ENCODE results near the gene FGF22.

DNA sequence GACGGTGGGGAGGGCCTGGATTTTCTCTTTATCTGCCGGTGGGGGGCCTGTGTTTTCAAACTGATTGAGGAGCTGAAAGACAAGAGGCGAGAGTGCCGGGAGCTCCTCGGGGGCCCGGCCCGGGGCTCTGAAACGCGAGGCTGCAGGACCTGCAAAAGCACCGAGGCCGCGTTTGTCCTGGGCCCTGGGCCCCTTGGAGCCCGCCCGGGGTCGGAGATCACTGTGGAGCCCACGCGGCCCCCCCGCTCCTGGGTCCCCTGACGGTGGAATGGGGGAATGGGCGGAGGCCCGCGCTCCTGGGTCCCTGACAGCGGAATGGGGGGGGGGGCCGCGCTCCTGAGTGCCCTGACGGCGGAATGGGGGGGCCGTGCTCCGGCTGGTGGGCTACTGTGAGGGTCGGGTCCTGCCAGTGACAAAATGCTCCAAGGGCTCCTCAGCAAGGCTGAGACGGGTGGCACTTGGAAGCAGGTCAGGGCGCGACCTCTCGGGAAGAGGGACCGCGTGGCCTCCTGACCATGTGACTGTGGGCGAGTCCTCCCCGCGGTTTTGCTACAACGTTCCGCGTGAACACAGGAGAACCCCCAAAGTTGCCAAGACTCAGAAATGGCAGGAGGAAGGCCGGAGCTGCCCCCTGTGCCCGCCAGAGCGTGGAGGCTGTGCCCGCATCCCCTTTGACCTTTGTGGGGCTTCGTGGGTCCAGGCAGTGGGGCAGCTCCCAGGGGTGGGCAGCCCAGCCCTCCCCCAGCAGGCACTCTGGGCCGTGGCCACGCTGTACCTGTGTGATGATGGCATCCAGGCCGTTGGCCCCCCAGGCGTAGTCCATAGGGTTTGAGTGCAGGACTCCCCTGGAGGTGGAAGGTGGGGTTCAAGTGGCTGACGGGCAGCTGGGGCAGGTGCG, 9.5 kb downstream of the FGF22 start:
- no peak for TF ChIP-seq GATA3 (IDR thresholded peaks at IDR 0.05; ENCODE audit: low read depth, low read length)
- TF ChIP-seq GATA2 (IDR thresholded peaks at IDR 0.05; ENCODE audit: low read depth, low read length) = no peak

Data from SH-SY5Y (cell line).